ENCODE results near the gene GRID1.

The GRID1 gene

GRCh38 chr10:86334488-86335085, 32.0 kb downstream of the GRID1 start:
- DNase-seq: no peak

- DNase-seq: no peak
These were observed 32.6 kb downstream of the GRID1 start for GRCh38 chr10:86333826-86334487.

GRCh38 chr10:86331861-86332260, 34.7 kb downstream of the GRID1 start:
- no peak for DNase-seq

GRCh38 chr10:86330778-86331763, 35.5 kb downstream of the GRID1 start:
- no peak for DNase-seq

- no peak for DNase-seq
These were observed 36.5 kb downstream of the GRID1 start for GRCh38 chr10:86329896-86330680.

GRCh38 chr10:86329093-86329710, 37.4 kb downstream of the GRID1 start:
- DNase-seq: no peak

- DNase-seq: no peak
These were observed 38.5 kb downstream of the GRID1 start for GRCh38 chr10:86327954-86328725.

GRCh38 chr10:86325158-86325557, 41.4 kb downstream of the GRID1 start:
- no peak for DNase-seq

- no peak for DNase-seq
These were observed 45.0 kb downstream of the GRID1 start for GRCh38 chr10:86321568-86321967.

- no peak for DNase-seq
These were observed 46.9 kb downstream of the GRID1 start for GRCh38 chr10:86319676-86320075.

GRCh38 chr10:86317949-86318725, 48.5 kb downstream of the GRID1 start:
- DNase-seq: no peak

- no peak for DNase-seq
These were observed 49.6 kb downstream of the GRID1 start for GRCh38 chr10:86316990-86317389.

- DNase-seq: no peak
These were observed 50.2 kb downstream of the GRID1 start for GRCh38 chr10:86316274-86316835.

GRCh38 chr10:86315549-86315942, 51.0 kb downstream of the GRID1 start:
- no peak for DNase-seq

GRCh38 chr10:86314616-86315548, 51.7 kb downstream of the GRID1 start:
- no peak for DNase-seq

GRCh38 chr10:86313621-86314041, 53.0 kb downstream of the GRID1 start:
- DNase-seq: no peak

GRCh38 chr10:86312701-86313270, 53.8 kb downstream of the GRID1 start:
- no peak for DNase-seq

- DNase-seq: no peak
These were observed 54.7 kb downstream of the GRID1 start for GRCh38 chr10:86311906-86312305.

- no peak for DNase-seq
These were observed 55.4 kb downstream of the GRID1 start for GRCh38 chr10:86311190-86311589.
